ENCODE measurements around the gene NFYC. TPM values are rescaled to one million over a fixed set of nuclear protein-coding genes. Genes with fewer than 3 reads are reported as not detected.

NFYC gene
- total and polyA plus RNA-seq, 2 of the 8 experiments (the other 6 are each of a cell fraction or from before 2014, with no cell fraction given), result 54.1 to 124 TPM

GRCh38 chr1:40687661-40688060, 3.8 kb upstream of the NFYC start (continued):
- TF ChIP-seq YY1 (IDR thresholded peaks at IDR 0.05; ENCODE audit: low read depth, low read length) (no peak), TAF1 (IDR thresholded peaks at IDR 0.05; ENCODE audit: low read depth, low read length) (no peak), TEAD4 (IDR thresholded peaks at IDR 0.05; ENCODE audit: low read depth, low read length) (no peak), EGR1 (IDR thresholded peaks at IDR 0.05; ENCODE audit: borderline replicate concordance, low read depth, low read length) (no peak), EP300 (IDR thresholded peaks at IDR 0.05; ENCODE audit: borderline replicate concordance in 1 of 2, low read depth in 2 of 2, low read length in 2 of 2) (no peak), SRF (IDR thresholded peaks at IDR 0.05; ENCODE audit: low read depth, low read length) (no peak), TCF12 (IDR thresholded peaks at IDR 0.05; ENCODE audit: low read depth, low read length) (no peak), HDAC6 (IDR thresholded peaks at IDR 0.05; ENCODE audit: low read depth, low read length) (no peak), CBX8 (IDR thresholded peaks at IDR 0.05; ENCODE audit: borderline replicate concordance, low read depth, low read length) (no peak), RAD21 (IDR thresholded peaks at IDR 0.05 in 1 of 2, conservative IDR thresholded peaks at IDR 0.05 in 1 of 2; ENCODE audit: low read depth in 2 of 2, low read length in 2 of 2) (no peak), SP4 (IDR thresholded peaks at IDR 0.05; ENCODE audit: low read length) (no peak)
- TF ChIP-seq, protein P1, sequence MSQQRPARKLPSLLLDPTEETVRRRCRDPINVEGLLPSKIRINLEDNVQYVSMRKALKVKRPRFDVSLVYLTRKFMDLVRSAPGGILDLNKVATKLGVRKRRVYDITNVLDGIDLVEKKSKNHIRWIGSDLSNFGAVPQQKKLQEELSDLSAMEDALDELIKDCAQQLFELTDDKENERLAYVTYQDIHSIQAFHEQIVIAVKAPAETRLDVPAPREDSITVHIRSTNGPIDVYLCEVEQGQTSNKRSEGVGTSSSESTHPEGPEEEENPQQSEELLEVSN (IDR thresholded peaks at IDR 0.05), result no peak
